Loucy (cell line): ENCODE results near the gene TXNDC12.

Experiments used
- CTCF ChIP-seq: fragments of 200-600 bp; sonication (generic); conservative IDR thresholded peaks from 2 replicates; pipeline ENCODE4 v1.5.1; 2014; ENCODE audit warnings: mild to moderate bottlenecking, antibody characterized with exemption, low read length
- EZH2phosphoT487 ChIP-seq: fragments of 200-600 bp; IDR thresholded peaks from 2 replicates; pipeline ENCODE4 v1.6.1; 2018; ENCODE audit warnings: antibody characterized with exemption, mild to moderate bottlenecking, moderate library complexity, borderline replicate concordance

GRCh38 chr1:51978099-51978498 is 76.9 kb downstream of the TXNDC12 start:
- no peak for TF ChIP-seq CTCF
- no peak for TF ChIP-seq EZH2phosphoT487
